GM18499 (cell line): ENCODE results near the gene CHN2.

Source experiments
- ATAC-seq: cut with Tn5 transposase; IDR thresholded peaks from one replicate; pipeline ENCODE4 v1.9.1; 2021; ENCODE audit warnings: moderate number of reproducible peaks; ENCODE audit not compliant: insufficient read depth, unreplicated experiment

CHN2 gene

DNA sequence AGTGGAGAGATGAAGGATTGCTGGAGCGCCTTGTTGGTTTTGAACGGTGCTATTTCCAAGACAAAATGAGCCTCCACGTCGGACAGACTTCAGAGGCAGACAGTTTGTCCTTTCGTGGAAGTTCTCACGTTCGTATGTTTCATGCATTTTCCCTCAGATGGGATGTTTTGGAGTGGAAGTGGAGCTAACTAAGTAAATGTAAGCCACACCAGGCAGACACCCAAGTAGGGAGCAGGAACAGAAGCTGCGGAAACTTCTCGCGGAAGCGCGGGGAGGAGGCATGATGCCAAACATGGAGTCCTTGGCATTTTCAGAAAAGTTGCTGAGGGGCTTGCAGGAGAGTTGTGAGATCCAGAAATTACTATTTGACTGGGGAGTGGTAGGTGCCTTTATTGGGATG lies 223.5 kb downstream of the CHN2 start:
- no peak for ATAC-seq

DNA sequence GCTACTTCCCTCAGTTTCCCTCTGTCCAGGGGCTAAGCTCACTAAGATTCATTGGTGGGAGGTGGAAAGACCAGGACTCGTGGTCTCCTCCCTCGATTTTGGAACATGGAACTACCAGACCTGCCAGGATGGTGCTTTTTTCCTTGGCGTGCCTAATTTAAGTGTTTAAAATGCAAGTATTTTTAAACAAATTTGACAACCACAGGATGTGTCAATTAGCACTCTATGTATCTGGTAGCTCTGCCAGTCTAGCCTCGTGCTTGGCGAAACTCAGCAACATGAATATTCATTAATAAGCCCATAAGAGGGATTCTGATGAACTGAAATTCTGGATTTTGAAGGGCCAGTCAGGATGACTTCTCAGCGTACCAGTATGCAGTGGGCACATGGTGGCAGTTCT lies 224.1 kb downstream of the CHN2 start:
- ATAC-seq, result no peak

DNA sequence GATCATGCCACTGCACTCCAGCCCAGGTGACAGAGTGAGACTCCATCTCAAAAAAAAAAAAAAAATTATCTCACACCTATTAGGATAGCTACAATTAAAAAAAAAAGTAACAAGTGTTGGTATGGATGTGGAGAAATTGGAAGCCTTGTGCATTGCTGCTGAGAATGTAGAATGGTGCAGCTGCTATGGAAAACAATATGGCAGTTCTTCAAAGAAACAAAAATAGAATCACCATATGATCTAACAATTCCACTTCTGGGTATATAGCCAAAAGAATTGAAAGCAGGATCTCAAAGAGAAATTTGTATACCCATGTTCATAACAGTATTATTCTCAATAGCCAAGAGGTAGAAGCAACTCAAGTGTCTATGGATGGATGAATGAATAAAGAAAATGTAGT lies 225.4 kb downstream of the CHN2 start:
- no peak for ATAC-seq

DNA sequence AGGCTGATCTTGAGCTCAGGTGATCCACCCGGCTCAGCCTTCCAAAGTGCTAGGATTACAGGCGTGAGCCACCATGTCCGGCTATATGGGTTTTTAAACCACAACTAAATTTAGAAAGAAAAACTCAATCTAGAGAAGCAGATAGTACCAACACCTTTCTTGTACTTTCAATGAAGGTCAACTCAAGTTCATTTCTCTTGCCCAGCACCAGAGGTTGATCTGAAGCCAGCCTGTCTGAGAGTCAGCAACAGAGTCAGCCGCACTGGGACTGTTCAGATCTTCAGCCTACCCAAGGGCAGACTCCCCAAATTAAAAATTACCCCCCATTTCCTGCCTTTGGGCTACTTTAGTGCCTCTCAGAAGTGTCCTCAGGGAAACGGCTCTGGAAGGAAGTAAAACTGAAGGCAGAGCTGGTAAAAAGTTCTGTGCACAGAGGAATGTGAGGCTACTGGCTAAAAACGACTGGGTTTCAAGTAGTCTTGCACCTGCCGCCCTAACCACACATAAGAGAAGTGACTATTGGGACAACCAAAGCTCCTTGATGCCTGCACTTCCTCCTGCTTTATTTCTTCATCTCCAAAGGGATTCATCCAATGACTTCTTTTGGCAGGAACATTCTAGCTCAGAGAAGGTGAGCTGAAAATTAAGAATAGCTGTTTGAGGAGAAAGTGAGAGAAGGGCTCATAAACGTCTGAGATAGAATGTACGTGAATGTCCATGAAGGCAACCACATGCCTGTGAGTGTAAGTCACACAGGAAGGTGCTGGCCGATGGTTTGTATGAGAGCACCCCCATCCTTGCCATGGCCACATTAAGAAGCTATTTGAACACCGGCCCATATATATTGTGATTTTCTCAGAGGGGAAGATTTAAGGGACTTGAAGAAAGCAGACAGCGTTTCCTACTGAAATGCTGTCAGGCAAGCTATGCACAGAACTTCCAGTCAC lies 226.7 kb downstream of the CHN2 start:
- no peak for ATAC-seq

DNA sequence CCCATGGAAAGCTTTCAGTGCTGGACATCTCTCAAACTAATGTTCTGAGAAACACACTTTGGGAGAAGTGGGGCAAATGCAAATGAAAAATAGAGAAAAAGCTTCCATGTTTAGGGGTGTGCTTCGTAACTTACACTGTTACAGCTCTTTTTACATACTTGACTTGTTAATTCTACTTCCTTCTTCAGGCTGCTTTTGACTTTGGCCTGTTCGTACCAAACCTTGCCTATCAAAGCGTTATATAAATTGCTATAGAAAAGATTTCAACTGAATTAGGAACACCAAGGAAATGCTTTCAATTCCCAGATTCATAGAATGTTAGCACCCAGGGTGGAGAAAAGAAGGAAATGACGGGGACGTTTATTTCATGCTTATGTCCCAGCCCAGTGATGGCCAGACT lies 228.3 kb downstream of the CHN2 start:
- ATAC-seq, result no peak

DNA sequence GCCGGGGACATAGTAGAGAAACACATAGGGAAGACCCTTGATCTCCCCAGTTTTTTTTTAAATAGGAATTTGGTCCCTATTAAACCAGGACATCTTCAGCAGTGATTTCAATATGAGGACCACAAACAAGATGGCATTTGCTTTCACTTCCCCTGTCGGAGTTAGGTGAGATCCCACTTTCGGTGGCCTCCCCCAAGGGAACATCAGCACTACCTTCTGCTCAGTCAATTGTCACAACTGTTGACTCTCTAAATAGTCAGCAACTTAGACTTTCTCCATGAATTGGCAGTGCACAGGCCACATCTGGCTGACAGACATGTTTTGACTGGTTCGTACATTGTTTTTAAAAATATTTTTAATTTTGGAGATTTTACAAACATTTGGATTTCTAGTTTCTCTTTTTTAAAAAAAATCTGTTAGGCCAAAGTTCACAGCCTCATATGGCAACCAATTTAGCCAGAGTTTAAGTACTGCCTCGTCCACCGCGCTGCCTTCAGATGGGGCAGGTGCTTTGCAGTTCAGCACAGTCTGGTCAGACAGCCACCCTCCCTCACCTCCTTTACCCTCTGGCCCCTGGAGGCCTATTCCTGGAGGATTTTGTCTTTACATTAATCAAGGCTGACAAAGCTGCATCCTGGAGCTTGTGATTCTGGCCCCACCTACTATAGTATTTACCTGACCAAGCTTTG lies 229.9 kb downstream of the CHN2 start:
- no peak for ATAC-seq

DNA sequence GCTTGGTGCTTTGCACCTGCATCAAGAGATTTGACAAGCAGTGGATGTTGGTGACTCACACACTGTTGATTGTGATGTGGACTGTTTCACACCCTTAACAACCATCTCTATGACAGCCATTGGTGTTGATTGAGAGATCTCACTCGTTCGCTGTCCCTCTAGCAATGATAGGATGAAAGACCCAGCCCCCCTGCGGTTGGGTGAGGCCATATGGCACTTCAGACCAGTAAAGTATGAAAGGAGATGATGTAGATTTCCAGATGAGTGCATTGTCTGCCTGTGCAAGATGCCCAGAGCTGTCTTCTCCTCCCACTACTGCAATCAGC lies 230.4 kb downstream of the CHN2 start:
- ATAC-seq, result no peak

DNA sequence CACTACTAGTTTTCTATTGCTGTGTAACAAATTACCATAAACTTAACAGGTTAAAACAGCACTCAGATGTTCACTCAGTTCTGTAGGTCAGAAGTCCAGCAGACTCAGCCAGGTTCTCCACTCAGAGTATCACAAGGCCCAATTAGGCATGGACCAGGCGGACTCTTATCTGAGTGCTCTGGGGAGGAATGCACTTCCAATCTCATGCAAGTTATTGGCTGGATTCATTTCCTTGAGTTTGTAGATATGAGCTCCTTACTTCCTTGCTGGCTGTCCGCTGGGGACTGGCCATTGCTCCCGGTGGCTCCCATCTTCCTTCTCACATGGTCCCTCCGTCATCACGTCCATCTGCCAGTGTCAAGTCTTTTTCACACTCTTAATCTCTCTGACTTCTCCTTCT lies 232.0 kb downstream of the CHN2 start:
- ATAC-seq, result no peak

DNA sequence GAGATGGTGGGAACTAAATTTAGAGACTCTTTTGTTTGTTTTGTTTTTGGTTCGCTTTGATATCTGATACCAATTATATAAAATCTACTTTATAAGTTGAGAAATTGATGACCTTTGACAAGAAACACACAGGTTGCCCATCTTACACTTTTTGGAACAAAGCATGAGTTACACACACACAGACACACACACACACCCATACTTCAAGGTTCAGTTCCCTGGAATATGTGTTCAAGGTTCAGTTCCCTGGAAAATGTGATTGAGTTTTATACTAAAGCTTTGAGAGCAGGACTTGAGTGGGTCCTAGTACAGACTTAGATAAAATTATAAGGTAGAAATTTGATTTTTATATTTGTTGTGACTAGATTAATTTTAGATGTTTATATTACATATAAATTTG lies 234.8 kb downstream of the CHN2 start:
- no peak for ATAC-seq

DNA sequence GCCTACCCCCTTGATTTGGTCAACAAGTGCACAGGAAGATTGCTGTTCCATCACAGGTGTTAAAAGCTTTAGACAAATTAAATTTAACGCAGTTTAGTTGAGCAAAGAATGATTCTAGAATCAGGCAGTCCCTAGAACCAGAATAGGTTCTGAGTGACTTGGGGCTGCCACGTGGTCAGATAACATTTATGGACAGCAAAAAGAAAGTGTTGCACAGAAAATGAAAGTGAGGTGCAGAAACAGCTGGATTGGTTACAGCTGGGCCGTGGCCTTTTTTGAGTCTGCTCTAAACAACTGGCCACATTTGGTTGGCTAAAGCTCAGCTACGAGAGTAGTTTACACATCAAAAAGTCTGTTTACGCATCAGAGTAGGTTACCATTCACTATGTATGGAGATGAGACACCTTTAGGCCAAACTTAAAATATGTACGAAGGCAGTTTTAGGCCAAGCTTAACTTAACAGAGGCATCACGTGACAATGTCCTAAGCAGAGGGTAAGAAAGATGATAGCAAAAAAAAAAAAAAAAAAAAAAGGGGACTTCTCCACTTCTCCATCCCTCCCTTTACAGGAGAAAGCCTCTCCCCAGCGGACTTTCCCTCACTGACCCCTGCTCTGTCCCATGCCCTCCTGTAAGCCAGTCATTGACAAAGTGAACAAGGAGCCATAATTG lies 235.8 kb downstream of the CHN2 start:
- no peak for ATAC-seq

DNA sequence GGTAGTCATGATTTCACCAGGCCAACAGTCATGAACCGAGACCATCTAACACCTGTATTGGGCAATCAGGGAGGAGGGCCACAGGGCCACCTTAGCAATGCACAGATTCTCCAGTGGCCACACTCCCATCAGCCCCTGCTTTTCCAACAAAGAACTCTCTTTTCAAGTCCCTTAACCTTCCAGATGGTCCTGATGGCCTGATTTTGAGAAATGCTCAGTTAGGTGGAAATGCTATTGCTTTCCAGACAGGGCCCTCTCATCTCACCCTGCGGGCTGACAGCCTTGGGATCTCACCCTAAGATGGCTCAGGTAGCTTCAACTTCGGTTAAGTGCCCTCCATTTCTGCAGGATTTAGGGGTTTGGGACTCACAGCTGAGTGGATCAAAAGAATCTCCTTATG lies 237.1 kb downstream of the CHN2 start:
- ATAC-seq, result no peak

DNA sequence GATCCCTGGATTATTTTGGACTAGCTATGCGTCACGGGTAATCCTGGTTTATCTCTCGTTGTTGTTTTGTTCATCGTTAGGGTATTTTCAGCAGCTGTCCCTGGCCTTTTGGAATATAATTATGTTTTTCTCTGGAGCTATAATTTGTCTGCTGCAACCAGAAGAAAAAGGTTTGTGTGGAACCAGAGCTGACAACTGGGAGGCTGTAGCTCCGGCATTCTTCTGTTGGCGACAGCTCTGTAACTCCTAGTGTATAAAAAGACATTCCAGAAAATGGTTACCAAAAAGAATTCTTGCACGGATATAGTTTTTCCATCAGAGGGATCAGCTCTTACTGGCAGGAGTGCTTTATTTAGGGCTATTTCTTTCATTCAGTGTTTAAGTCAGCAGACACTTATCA lies 238.1 kb downstream of the CHN2 start:
- ATAC-seq, result no peak

DNA sequence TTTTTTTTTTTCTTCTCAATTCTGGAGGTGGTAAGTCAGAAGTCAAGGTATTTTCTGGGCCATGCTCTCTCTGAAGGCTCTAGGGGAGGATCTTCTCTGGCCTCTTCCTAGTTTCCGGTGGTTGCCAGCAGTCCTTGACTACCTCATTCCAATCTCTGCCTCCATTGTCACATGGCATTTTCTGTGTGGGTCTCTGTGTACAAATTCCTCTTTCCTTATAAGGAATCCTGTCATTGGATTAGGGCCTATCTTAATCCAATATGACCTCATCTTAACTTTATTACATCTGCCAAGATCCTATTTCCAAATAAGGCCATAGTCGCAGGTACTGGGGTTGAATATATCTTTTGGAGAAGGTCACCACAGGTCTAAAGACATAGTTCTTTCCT lies 239.8 kb downstream of the CHN2 start:
- no peak for ATAC-seq

DNA sequence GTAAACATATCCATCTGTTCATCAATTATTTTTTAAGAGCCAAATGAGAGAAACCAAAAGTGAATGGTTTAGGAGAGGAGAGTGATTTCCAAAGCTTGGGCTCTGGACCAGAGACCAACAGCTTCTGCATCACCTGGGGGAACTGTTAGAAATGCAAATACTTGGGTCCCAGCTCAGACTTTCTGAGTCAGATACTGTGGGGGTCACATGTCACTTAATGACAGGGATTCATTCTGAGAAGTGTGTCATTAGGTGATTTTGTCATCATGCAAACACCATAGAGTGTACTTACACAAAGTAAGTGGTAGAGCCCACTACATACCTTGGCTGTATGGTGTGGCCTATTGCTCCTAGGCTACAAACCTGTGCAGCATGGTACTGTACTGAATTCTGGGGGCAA lies 240.6 kb downstream of the CHN2 start:
- no peak for ATAC-seq

DNA sequence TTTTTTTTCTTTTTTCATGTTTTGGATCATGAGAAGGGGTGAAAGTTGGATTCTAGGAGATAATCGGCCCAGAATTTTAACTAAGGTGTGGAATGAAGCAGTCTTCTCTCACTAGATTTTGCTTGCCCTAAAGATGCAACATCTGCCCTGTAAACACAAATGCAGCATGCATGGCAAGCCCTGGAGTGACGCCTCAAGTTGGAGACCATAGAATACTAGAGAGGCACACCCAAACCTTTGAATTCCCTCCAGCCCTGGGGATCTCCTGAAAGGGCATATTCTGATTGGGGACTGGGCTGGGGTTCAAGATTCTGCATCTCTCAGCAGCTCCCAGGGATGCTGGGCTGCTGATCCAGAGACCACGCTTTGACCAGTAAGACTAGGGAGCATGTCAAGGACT lies 241.3 kb downstream of the CHN2 start:
- no peak for ATAC-seq

DNA sequence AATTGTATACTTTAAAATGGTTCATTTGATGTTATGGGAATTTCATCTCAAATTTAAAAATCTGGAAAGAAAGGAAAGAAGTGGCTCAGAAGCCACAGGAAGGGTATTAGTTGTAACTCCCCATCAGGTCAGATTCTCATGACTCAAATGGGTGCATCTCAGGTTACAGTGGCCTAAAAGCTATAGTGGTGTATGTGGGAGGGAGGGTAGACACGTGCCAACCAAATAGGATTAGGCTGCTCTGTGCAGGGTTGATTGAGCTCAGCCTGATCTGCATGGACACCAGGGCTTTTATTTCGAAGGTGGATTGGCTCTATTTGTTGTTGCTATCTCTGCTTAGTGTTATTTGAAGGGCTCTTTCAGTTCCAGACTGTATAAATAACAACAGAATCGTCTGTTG lies 247.6 kb downstream of the CHN2 start:
- no peak for ATAC-seq

DNA sequence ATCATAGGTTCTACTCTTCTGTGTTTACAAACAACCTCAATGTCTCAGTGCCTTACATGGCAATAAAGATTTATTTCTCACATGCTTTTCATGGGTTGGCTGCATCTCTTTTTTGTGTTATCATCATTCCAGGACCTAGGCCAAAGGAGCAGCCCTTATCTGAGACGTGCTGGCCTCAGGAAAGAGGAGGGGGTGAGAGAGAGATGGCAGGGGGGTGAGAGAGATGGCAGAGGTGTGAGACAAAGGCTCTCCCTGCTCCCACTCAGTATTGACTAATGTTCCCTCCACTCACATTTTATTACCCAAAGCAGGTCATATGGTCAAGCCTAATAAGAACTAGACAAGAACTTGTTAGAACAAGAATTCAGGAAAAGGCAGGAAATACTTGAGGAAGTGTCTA lies 249.0 kb downstream of the CHN2 start:
- ATAC-seq, result no peak

DNA sequence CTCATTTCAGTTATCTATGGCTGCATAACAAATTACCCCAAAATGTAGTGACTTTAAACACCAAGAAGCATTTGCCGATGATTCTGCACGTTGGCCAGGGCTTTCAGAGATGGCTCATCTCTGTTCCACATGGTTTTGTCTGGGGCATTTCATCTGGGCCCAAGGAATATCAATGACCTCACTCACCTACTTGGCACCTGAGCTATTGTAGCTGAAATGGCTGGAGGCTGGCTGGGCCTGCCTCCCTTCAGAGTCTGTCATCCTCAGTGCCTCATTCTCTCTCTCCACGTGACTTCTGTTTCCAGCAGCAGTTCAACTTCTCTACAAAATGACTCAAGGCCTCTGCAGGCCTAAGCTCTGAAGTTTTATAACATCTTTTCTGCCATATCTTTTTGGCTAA lies 249.7 kb downstream of the CHN2 start:
- ATAC-seq, result no peak

DNA sequence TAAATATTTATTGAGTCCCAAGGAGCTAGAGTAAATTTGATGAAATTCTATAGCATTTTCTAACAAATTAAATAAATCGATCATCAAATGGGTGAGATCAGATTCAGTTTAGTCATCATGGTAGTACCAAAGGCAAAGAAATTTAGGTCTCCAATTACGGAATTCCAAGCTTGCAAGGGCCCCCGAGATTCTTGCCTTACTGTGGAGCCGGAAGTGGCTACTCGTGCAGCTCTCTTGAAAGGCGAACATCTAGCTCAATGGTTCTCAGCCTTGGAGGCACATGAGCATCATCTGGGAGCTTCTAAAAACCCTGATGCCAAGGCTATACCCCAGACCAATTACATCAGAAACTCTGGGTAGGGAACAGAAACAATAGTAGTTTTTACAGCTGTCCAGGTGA lies 251.2 kb downstream of the CHN2 start:
- no peak for ATAC-seq

DNA sequence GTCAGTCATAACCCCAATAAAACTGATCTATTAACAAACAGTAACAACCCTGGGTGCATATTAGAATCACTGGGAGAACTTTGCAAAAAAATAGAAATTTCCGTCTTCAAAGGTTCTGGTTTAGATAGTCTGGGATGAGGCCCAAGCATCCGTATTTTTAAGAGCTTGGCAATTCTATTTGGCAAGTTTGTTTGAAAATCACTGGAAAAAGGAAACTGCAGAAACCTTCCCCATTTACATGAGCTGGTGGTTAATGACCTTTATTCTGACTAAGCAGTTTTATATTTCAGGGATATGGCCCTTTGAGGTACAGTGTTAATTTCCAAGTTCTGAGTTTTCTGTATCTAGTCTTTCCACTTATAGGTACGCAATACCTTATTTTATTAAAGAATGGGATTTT lies 253.3 kb downstream of the CHN2 start:
- ATAC-seq, result no peak

DNA sequence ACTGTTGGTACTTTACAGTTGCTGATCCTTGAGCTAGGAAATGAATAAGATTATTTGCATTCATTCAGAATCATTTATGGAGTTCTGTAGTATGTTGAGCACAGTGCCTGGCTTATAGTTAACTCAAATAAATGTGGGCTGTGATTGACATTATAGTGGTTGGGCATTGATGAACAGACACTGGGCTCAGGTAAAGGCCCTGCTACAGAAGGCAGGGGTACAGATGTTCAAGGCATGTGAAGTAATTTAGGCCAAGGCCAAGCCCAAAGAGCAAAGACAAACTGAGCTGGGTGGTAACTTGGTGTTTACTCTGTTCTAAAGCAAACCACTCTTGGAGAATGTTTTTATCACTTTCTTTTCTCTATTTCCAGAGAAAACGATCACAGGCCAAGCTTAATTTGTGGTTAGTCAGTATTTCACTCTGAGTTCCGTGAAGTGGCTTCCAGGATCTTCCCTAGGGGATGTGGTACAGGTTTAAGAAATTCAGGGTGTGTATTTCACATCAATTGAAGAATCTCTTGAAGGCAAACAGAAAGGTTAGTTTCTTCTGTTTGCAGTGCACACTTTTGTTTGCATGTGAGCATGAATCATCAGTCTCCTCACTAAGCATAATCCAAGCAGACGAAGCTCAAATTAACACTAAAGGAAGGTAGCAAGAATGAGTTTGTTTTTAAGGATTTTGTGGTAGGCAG lies 255.1 kb downstream of the CHN2 start:
- ATAC-seq, result no peak
